ENCODE results near the gene NLGN1.

DNA sequence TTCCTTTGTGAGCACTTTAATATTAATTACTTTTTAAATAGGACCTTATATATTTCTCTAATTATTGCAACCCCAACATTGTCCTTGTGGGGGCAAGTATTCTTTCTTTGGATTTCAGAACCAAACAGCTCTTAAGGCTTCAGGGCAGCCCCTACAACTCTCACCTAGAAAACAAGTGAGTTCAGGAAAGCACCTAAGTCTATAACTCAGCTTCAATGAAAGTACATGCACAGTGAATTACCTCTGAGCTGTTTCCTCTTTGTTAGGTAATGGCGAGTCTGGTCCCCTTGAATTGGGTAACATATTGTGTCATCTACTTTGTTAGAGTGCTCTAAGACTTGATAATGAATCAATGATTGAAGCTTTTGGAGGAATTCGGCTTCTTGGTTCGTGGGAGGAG is 545.7 kb downstream of the NLGN1 start:
- TF ChIP-seq, protein P1, sequence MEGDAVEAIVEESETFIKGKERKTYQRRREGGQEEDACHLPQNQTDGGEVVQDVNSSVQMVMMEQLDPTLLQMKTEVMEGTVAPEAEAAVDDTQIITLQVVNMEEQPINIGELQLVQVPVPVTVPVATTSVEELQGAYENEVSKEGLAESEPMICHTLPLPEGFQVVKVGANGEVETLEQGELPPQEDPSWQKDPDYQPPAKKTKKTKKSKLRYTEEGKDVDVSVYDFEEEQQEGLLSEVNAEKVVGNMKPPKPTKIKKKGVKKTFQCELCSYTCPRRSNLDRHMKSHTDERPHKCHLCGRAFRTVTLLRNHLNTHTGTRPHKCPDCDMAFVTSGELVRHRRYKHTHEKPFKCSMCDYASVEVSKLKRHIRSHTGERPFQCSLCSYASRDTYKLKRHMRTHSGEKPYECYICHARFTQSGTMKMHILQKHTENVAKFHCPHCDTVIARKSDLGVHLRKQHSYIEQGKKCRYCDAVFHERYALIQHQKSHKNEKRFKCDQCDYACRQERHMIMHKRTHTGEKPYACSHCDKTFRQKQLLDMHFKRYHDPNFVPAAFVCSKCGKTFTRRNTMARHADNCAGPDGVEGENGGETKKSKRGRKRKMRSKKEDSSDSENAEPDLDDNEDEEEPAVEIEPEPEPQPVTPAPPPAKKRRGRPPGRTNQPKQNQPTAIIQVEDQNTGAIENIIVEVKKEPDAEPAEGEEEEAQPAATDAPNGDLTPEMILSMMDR (IDR thresholded peaks at IDR 0.05), result no peak
- no peak for TF ChIP-seq EP300 (IDR thresholded peaks at IDR 0.05)
